IMR-90 (cell line): ENCODE data around the gene NAP1L5. TPM values are rescaled to one million over a fixed set of nuclear protein-coding genes. Genes with fewer than 3 reads are reported as not detected.

Source experiments
- ATAC-seq: fragments of 200-7000 bp; cut with Tn5 transposase; 2 replicates; pipeline ENCODE4 v1.9.1; 2020; ENCODE audit warnings: low read depth, mild to moderate bottlenecking, moderate library complexity
- BruUV-seq: library from RNA; stranded (reverse); fragments of 400-500 nt; replicated peaks from 2 replicates; lab custom pipeline; 2021; lab: Mats Ljungman, UMichigan
- CTCF ChIA-PET: fragments of 300-600 bp; formaldehyde crosslinking; extraction: SDS; loops from one replicate; lab custom pipeline; 2021; ENCODE audit warnings: antibody characterized with exemption; lab: Yijun Ruan, JAX
- POLR2A ChIA-PET: fragments of 300-600 bp; sonication (Branson Sonifier 250); formaldehyde crosslinking; loops from one replicate; lab custom pipeline; 2022; ENCODE audit warnings: antibody characterized with exemption; ENCODE audit not compliant: unreplicated experiment; lab: Charles Lee
- DNase-seq: peaks from one replicate; pipeline ENCODE4 v3.0.0; 2013
- H2AFZ ChIP-seq: replicated peaks from 2 replicates; pipeline ENCODE3; 2013; ENCODE audit warnings: low read length, mild to moderate bottlenecking; ENCODE audit not compliant: poor library complexity
- H2AK5ac ChIP-seq: 2 replicates; pipeline ENCODE4 v1.6.1; 2013; ENCODE audit warnings: low read depth, low read length, inconsistent platforms
- H2AK9ac ChIP-seq: replicated peaks from 2 replicates; pipeline ENCODE3; 2013; ENCODE audit warnings: mild to moderate bottlenecking, low read depth, low read length, moderate library complexity; ENCODE audit not compliant: poor library complexity
- H2BK120ac ChIP-seq: 2 replicates; pipeline ENCODE4 v1.6.1; 2013; ENCODE audit warnings: low read depth, low read length, inconsistent platforms
- H2BK15ac ChIP-seq: 3 replicates; pipeline ENCODE4 v1.6.1; 2013; ENCODE audit warnings: low read depth, low read length, inconsistent platforms
- H2BK20ac ChIP-seq: 2 replicates; pipeline ENCODE4 v1.6.1; 2013; ENCODE audit warnings: low read depth, mild to moderate bottlenecking, inconsistent platforms, low read length, moderate library complexity
- H2BK5ac ChIP-seq: 2 replicates; pipeline ENCODE4 v1.6.1; 2013; ENCODE audit warnings: mild to moderate bottlenecking, low read depth, low read length, inconsistent platforms; ENCODE audit not compliant: poor library complexity, severe bottlenecking
- H3K14ac ChIP-seq: replicated peaks from 2 replicates; pipeline ENCODE4 v1.6.1; 2013; ENCODE audit warnings: low read depth, low read length, inconsistent platforms
- H3K18ac ChIP-seq: 2 replicates; pipeline ENCODE4 v1.6.1; 2013; ENCODE audit warnings: low read depth, low read length, control low read depth
- H3K23ac ChIP-seq: 2 replicates; pipeline ENCODE4 v1.6.1; 2013; ENCODE audit warnings: low read depth, low read length, inconsistent platforms
- H3K27ac ChIP-seq: 2 replicates; pipeline ENCODE4 v1.5.1; 2013; ENCODE audit warnings: mild to moderate bottlenecking, control low read depth, low read length; ENCODE audit not compliant: insufficient read depth
- H3K27me3 ChIP-seq: 2 replicates; pipeline ENCODE4 v1.6.1; 2013; ENCODE audit warnings: low read length; ENCODE audit not compliant: control insufficient read depth, insufficient read depth
- H3K36me3 ChIP-seq: 2 replicates; pipeline ENCODE4 v1.6.1; 2013; ENCODE audit warnings: low read length, mixed read lengths; ENCODE audit not compliant: control insufficient read depth, insufficient read depth
- H3K4ac ChIP-seq: 2 replicates; pipeline ENCODE4 v1.6.1; 2013; ENCODE audit warnings: low read depth, low read length, inconsistent platforms
- H3K4me1 ChIP-seq: 2 replicates; pipeline ENCODE4 v1.6.1; 2013; ENCODE audit warnings: low read length, mixed read lengths; ENCODE audit not compliant: control insufficient read depth, insufficient read depth
- H3K4me2 ChIP-seq: 2 replicates; pipeline ENCODE4 v1.6.1; 2013; ENCODE audit warnings: low read depth, mild to moderate bottlenecking, control low read depth, low read length, moderate library complexity
- H3K4me3 ChIP-seq: 2 replicates; pipeline ENCODE4 v1.5.1; 2013; ENCODE audit warnings: low read depth, mild to moderate bottlenecking, control low read depth, low read length, moderate library complexity; ENCODE audit not compliant: insufficient read depth
- H3K56ac ChIP-seq: 2 replicates; pipeline ENCODE4 v1.6.1; 2013; ENCODE audit warnings: low read length, inconsistent platforms; ENCODE audit not compliant: insufficient read depth; ENCODE audit errors: extremely low read depth
- H3K79me1 ChIP-seq, 2 experiments: 2 replicates each; pipeline ENCODE4 v1.6.1; 2013; ENCODE audit warnings: low read length in 2 of 2, inconsistent platforms in 1 of 2, low read depth in 1 of 2
- H3K9ac ChIP-seq: 2 replicates; pipeline ENCODE4 v1.6.1; 2013; ENCODE audit warnings: low read depth, low read length, control low read depth
- H3K9me1 ChIP-seq: 2 replicates; pipeline ENCODE4 v1.6.1; 2013; ENCODE audit warnings: low read length, inconsistent platforms; ENCODE audit not compliant: insufficient read depth
- H3K9me3 ChIP-seq: 2 replicates; pipeline ENCODE4 v1.6.1; 2013; ENCODE audit warnings: low read length; ENCODE audit not compliant: control insufficient read depth, insufficient read depth
- H4K20me1 ChIP-seq: 2 replicates; pipeline ENCODE4 v1.6.1; 2013; ENCODE audit warnings: low read length, inconsistent platforms; ENCODE audit not compliant: insufficient read depth
- H4K5ac ChIP-seq: 2 replicates; pipeline ENCODE4 v1.6.1; 2013; ENCODE audit warnings: mild to moderate bottlenecking, low read depth, low read length, control low read depth
- H4K8ac ChIP-seq, 2 experiments: 2 replicates each; pipeline ENCODE4 v1.6.1; 2013; ENCODE audit warnings: low read depth in 2 of 2, low read length in 2 of 2, control low read depth in 1 of 2, inconsistent platforms in 1 of 2
- H4K91ac ChIP-seq: 2 replicates; pipeline ENCODE4 v1.6.1; 2013; ENCODE audit warnings: low read depth, low read length, inconsistent platforms; ENCODE audit not compliant: insufficient read depth
- FOS ChIP-seq: fragments of 150-350 bp; IDR thresholded peaks from 2 replicates; pipeline ENCODE4 v1.6.1; 2016; ENCODE audit warnings: low read depth, low read length
- MAZ ChIP-seq: IDR thresholded peaks from 2 replicates; pipeline ENCODE4 v1.6.1; 2012; ENCODE audit warnings: low read depth, mild to moderate bottlenecking, low read length, improper control_type of control experiment, moderate library complexity, borderline replicate concordance
- RAD21 ChIP-seq: IDR thresholded peaks from 2 replicates; pipeline ENCODE4 v1.6.1; 2012; ENCODE audit warnings: low read length, improper control_type of control experiment
- SMC3 ChIP-seq: fragments of 150-350 bp; IDR thresholded peaks from 2 replicates; pipeline ENCODE4 v1.6.1; 2016; ENCODE audit warnings: low read depth, mild to moderate bottlenecking, antibody characterized with exemption, low read length, moderate library complexity
- WGBS, 2 experiments: methylation state at CpG; one replicate each; pipeline versions ENCODE4 v1.1.5 to v1.1.7; 2013; ENCODE audit warnings: missing lambda C conversion rate in 2 of 2; ENCODE audit not compliant: insufficient read length in 1 of 2; ENCODE audit errors: extremely low coverage in 2 of 2; 5-methylcytosine and 5-hydroxymethylcytosine counted together
- dilution Hi-C: fragments of 300-500 bp; cut with HindIII; formaldehyde crosslinking; loops from one replicate; pipeline ENCODE4 v1.14.3; 2018; ENCODE audit warnings: low sequenced_read_pairs; ENCODE audit not compliant: unreplicated experiment
- in situ Hi-C: fragments of 300-500 bp; cut with MboI; formaldehyde crosslinking; loops from 3 replicates; pipeline ENCODE4 v1.14.3; 2019; ENCODE audit warnings: low sequenced_read_pairs, inconsistent platforms, mixed read lengths
- intact Hi-C: fragments of 100-400 bp; cut with micrococcal nuclease; formaldehyde crosslinking; loops from 2 replicates; pipeline ENCODE4 v1.10.0; 2022
- polyA plus RNA-seq, 3 experiments: library from polyadenylated mRNA; depleted of rRNA; stranded (reverse); fragments of >200 nt; gene quantifications; 2 replicates each; pipeline ENCODE4 v1.2.3, GENCODE V29; 2012; ENCODE audit warnings: low replicate concordance in 1 of 3
- total RNA-seq: library from RNA; depleted of rRNA; stranded (reverse); fragments of >200 nt; gene quantifications from 2 replicates; pipeline ENCODE4 v1.2.3, GENCODE V29; 2012

NAP1L5 gene
- total and polyA plus RNA-seq, 2 of the 4 experiments (the other 2 are of a cell fraction) = 3.9 to 5.3 TPM

DNA sequence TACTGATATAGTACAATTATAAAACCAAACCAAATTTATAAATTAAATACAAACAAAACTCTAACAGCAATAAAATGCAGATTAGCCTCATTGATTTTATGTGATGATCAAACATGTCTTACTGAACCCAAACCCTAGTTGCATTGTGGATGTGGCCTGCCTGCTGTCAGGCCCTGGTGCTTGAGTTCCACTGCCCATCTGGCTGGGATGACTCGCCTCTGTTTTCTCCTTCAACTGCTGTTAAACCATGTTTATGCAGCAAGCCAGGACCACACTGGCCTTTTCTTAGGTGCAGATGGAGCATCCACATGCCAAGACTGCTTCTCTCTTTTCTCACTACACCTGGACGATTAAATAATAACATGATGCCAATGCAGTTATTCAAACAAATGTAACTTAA lies 22.6 kb downstream of the NAP1L5 start:
- Histone ChIP-seq H3K18ac (no peak overlapping the region), H2BK120ac (no peak overlapping the region), H3K9me3 (no peaks in the 10 kb centered on the region), H4K20me1 (no peaks in the 10 kb centered on the region), H4K8ac (no peak overlapping the region), H4K91ac (no peak overlapping the region), H3K27me3 (no peaks in the 10 kb centered on the region), H3K9me1 (peaks cover 2% of the 10 kb centered on the region; the same call in 1 of the 2 replicates), H2AK9ac (peak overlapping the region; percentile 21), H3K36me3 (peaks cover 6% of the 10 kb centered on the region), H4K5ac (no peak overlapping the region), H3K4me1 (no peaks in the 10 kb centered on the region; the same call in 1 of the 2 replicates), H3K4ac (no peak overlapping the region), H3K4me2 (no peak overlapping the region), H3K4me3 (no peak overlapping the region), H3K27ac (no peak overlapping the region), H3K14ac (no peak overlapping the region), H2BK15ac (no peak overlapping the region), H2BK20ac (no peak overlapping the region), H3K23ac (no peak overlapping the region), H2BK5ac (peak overlapping the region; percentile 40), H2AK5ac (no peak overlapping the region), H3K56ac (no peak overlapping the region), H3K79me1 (no peaks in the 10 kb centered on the region; a peak in 1 of 4 replicates), H2AFZ (no peak overlapping the region), H3K9ac (no peak overlapping the region)
- dilution Hi-C loops (no loop called here), in situ Hi-C loops (no loop called here), intact Hi-C loops (no loop called here)
- TF ChIP-seq SMC3 = 0 out of 2 replicates have a peak, but pooled peaks have one; percentile 5
- no peak for TF ChIP-seq MAZ
- TF ChIP-seq FOS = 0 out of 2 replicates have a peak, but pooled peaks have one; percentile 6
- peak; percentile 4; the same call in 1 of the 2 replicates for TF ChIP-seq RAD21
- ChIA-PET POLR2A (no interaction called here), CTCF (no interaction called here)
- WGBS, 2 experiments = 63% methylated on average over 1 of the region's 2 CpGs; no CpG with 5 or more reads in 1 of the 2 experiments
- ATAC-seq = peak; percentile 93
- peak; percentile 83 for DNase-seq
- no TSS peak for BruUV-seq
